ENCODE results near the gene NAA40. TPM values are rescaled to one million over a fixed set of nuclear protein-coding genes. Genes with fewer than 3 reads are reported as not detected.

NAA40 gene
- total RNA-seq, 1 donor from 2014 or later: 20.4 TPM

- H3K27ac ChIP-seq: no peak overlapping the region
- peaks cover 9% of the 10 kb centered on the region for H3K27me3 ChIP-seq (ENCODE audit: low read depth)
- DNase-seq: no peak
- H3K36me3 ChIP-seq: no peaks in the 10 kb centered on the region
- no peak for ATAC-seq
- intact Hi-C loops (cut with DNase I): loop anchor here (5.0 kb wide), 1 partner anchor 143 kb away; no protein-coding TSS in a partner anchor
- no peak for TF ChIP-seq CTCF (IDR thresholded peaks at IDR 0.05)
- peaks cover 48% of the 10 kb centered on the region for H3K4me1 ChIP-seq
- H3K4me3 ChIP-seq: no peak overlapping the region
- H3K9me3 ChIP-seq: no peaks in the 10 kb centered on the region
These were observed 65.2 kb downstream of the NAA40 start for GRCh38 chr11:64003807-64004589.

GRCh38 chr11:64004590-64004984 is 65.8 kb downstream of the NAA40 start:
- Histone ChIP-seq H3K27me3 (ENCODE audit: low read depth) (peaks cover 6% of the 10 kb centered on the region), H3K4me3 (no peak overlapping the region), H3K27ac (no peak overlapping the region), H3K9me3 (no peaks in the 10 kb centered on the region), H3K4me1 (peaks cover 42% of the 10 kb centered on the region), H3K36me3 (no peaks in the 10 kb centered on the region)
- intact Hi-C loops (cut with DNase I): loop anchor here (5.0 kb wide), 1 partner anchor 143 kb away; no protein-coding TSS in a partner anchor
- no peak for TF ChIP-seq CTCF (IDR thresholded peaks at IDR 0.05)
- DNase-seq: no peak
- no peak for ATAC-seq

GRCh38 chr11:64005691-64006090 is 66.9 kb downstream of the NAA40 start:
- Histone ChIP-seq H3K27me3 (ENCODE audit: low read depth) (no peaks in the 10 kb centered on the region), H3K4me3 (no peak overlapping the region), H3K9me3 (no peaks in the 10 kb centered on the region), H3K36me3 (no peaks in the 10 kb centered on the region), H3K4me1 (peaks cover 32% of the 10 kb centered on the region), H3K27ac (no peak overlapping the region)
- intact Hi-C loops (cut with DNase I): no loop called here
- TF ChIP-seq CTCF (IDR thresholded peaks at IDR 0.05): no peak
- DNase-seq (no peak), ATAC-seq (no peak)

GRCh38 chr11:64006398-64006797 is 67.6 kb downstream of the NAA40 start:
- DNase-seq: no peak
- intact Hi-C loops (cut with DNase I): no loop called here
- ATAC-seq: no peak

More at GRCh38 chr11:64006398-64006797, 67.6 kb downstream of the NAA40 start:
- Histone ChIP-seq H3K4me1 (peaks cover 25% of the 10 kb centered on the region), H3K9me3 (no peaks in the 10 kb centered on the region), H3K27me3 (ENCODE audit: low read depth) (no peaks in the 10 kb centered on the region), H3K36me3 (no peaks in the 10 kb centered on the region), H3K27ac (no peak overlapping the region), H3K4me3 (no peak overlapping the region)
- no peak for TF ChIP-seq CTCF (IDR thresholded peaks at IDR 0.05)

Other genes starting within 250 kb of the NAA40 start
- 9.3 TPM for gene ZFTA, start 170.2 kb upstream of the NAA40 start, total RNA-seq
- 21.7 TPM for gene SPINDOC, start 125.5 kb upstream of the NAA40 start, total RNA-seq
- 44.9 TPM for gene MARK2, start 99.9 kb upstream of the NAA40 start, total RNA-seq
- gene RCOR2, start 21.8 kb upstream of the NAA40 start, total RNA-seq: 0.18 TPM
- gene COX8A, start 35.6 kb downstream of the NAA40 start, total RNA-seq: 212 TPM
- gene OTUB1, start 47.4 kb downstream of the NAA40 start, total RNA-seq: 61.9 TPM
- not detected for gene FLRT1, start 96.9 kb downstream of the NAA40 start, total RNA-seq
- 15.0 TPM for gene MACROD1, start 227.1 kb downstream of the NAA40 start, total RNA-seq
- gene STIP1, start 247.2 kb downstream of the NAA40 start, total RNA-seq: 125 TPM

Data from lower lobe of right lung (tissue), 2 donors.